Fibroblast of pulmonary artery (primary cell): ENCODE results near the gene PRLR.

Experiments used
- DNase-seq: peaks from one replicate; pipeline ENCODE4 v3.0.0-alpha.2; 2010; ENCODE audit warnings: low read depth
- H3K4me3 ChIP-seq: replicated peaks from 2 replicates; pipeline ENCODE4 v1.5.1; 2011; ENCODE audit warnings: low read depth, mild to moderate bottlenecking, control low read depth, low read length, moderate library complexity
- TF ChIP-seq, protein P1 (sequence below): IDR thresholded peaks from 2 replicates; pipeline ENCODE4 v1.5.1; 2011; ENCODE audit warnings: mild to moderate bottlenecking, control low read depth, low read length, inconsistent platforms; ENCODE audit errors: missing control alignments

Gene PRLR

DNA sequence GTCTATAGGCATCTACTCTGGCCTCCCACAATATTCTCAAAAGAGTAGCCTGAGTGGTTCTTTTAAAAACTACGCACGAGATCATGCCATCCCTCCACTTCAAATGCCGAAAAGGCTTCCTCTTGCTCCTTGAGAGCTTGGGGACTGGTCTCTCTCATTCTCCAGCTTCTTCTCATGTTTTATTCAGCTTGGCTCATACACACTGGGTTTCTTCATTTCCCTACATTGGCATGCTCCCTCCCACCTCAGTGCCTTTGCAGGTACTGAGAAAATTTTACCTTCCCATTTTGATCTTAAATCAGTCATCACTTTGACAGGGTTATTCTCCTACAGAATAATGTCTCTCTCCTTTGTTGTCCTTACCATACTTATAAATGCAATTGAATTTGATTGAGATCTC, 20.4 kb downstream of the PRLR start:
- no peak for DNase-seq
- TF ChIP-seq, protein P1, sequence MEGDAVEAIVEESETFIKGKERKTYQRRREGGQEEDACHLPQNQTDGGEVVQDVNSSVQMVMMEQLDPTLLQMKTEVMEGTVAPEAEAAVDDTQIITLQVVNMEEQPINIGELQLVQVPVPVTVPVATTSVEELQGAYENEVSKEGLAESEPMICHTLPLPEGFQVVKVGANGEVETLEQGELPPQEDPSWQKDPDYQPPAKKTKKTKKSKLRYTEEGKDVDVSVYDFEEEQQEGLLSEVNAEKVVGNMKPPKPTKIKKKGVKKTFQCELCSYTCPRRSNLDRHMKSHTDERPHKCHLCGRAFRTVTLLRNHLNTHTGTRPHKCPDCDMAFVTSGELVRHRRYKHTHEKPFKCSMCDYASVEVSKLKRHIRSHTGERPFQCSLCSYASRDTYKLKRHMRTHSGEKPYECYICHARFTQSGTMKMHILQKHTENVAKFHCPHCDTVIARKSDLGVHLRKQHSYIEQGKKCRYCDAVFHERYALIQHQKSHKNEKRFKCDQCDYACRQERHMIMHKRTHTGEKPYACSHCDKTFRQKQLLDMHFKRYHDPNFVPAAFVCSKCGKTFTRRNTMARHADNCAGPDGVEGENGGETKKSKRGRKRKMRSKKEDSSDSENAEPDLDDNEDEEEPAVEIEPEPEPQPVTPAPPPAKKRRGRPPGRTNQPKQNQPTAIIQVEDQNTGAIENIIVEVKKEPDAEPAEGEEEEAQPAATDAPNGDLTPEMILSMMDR: no peak

DNA sequence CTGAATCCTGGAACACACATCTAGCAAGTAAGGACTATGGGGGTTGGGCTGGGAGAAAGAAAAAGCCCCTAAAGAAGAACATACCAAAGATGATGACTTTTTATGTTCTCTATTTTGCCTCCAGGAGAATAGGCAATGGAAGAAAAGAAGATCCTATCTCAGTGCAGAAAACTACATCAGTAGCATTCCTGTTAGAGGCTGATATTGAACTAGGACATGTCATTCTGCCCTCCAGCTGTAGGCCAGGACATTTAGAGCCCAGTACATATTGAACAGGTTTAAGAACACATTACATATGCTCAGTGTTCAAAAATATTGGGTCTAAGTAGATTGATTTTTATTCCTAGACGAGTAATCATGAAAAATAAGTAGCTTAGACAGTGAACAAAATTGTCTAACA, 24.7 kb downstream of the PRLR start:
- H3K4me3 ChIP-seq: no peak overlapping the region
- DNase-seq: no peak
- TF ChIP-seq, protein P1: no peak

More for the DNA sequence above, 20.4 kb downstream of the PRLR start:
- H3K4me3 ChIP-seq: no peak overlapping the region

DNA sequence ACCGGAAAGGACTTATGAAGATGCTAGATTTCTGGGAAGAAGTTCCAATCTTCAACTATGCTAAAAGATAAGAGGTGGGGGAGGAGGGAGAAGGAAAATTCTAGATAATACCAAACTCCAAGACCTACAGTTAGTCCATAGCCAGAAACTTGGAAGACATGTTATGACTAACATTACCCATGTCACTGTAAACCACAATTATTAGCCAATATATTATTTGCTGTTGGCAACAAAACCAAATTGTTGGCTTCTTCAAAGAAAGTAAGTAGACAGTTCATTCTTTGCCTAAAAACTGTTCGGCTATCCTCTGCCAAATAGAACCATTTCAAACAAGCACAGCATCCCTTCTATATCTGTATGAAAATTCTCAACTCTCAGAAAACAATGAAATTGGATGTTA, 25.1 kb downstream of the PRLR start:
- TF ChIP-seq, protein P1: no peak
- DNase-seq: peak; percentile 26
- no peak overlapping the region for H3K4me3 ChIP-seq

DNA sequence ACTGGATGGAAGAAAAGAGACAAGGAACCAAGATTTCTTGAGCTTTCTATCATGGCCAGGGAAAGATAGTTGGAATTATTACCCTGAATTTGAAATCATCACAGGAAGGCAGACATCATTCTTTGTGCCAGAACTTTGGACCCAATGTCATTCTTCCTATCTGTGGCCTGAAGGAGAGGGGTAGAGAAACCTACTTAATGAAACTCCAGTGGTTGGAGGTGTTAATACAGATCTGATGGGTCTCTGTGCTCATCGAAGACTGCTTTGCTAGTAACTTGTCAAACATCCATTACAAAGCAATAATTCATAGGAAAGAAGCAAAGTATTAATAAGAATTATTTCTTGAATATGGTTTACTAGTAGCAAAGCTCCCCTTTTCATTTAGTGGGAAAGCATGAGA, 26.9 kb downstream of the PRLR start:
- no peak for DNase-seq
- no peak overlapping the region for H3K4me3 ChIP-seq
- TF ChIP-seq, protein P1: no peak

DNA sequence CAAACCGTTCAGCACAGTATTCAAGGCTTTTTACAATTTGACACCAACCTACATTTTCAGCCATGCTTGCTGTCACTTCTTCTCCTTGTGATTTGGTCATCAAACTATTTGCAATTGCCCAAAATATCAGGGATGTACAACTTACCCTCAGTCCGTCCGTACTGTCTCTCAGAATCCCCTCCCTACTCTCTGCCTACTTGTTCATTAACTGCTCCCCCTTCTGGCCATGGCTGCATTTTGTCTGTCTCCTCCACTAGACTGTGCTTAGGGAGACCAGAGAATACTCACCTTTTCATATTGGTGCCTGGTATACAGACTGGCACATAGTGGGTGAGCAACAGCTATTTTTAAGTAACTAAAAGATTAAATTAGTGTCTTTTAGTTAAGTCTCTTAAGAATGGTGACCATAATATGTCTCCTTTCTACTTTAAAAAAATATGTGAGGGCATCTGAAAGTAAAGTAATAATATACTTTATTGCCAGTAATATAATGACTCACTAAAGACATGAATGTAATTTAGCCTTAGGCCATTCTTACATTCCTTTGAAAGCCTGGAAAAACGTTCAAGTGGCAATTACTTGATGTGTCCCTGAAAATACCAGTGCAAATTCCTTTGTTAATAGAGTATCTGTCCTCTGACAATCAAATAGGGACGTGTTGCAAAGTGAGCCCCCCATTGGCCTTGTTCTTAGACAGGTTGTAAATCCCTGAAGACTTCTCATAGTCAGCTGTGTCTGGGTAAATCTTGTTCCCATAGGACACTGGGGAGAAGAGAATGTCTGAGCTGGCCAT, 27.8 kb downstream of the PRLR start:
- no peak overlapping the region for H3K4me3 ChIP-seq
- DNase-seq: peak; percentile 61
- TF ChIP-seq, protein P1: peak; percentile 66

DNA sequence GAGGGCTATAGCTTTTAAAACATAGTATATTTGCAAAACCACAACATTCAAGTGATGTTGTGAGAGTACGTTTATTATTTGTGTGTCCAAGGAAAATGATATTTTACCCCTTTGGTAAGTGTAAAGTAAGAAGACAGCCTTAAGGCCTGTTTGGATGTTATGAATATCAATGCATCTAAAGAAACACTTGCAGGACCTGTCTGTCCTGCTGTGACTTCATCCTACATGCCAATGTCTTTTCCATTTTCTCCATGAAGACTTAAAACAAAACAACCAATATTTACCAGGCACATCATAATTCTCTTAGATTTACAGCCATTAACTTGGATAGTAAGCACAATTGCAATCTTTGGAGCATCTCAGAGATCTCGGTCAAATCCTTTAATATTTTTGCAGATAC, 29.0 kb downstream of the PRLR start:
- no peak for DNase-seq
- H3K4me3 ChIP-seq: no peak overlapping the region
- TF ChIP-seq, protein P1: no peak

DNA sequence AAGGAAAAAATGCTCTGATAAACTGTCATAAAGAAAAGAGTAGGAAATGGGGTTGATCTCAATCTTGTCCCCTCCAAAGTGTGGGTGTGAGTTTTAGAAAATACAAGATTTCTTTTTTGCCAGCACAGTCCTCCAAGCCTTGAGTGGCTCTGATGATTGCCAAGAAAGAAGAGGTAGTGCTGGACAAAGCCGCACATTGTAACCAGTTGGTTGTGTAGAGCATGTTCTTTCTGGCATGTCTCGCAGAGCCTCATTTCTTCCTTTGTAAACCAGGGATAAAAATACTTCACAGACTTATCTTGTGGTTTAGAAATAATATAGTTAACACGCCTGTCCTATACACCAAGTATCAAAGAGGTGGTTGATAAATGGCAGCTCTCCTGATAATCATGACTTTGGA, 30.4 kb downstream of the PRLR start:
- no peak overlapping the region for H3K4me3 ChIP-seq
- no peak for DNase-seq
- TF ChIP-seq, protein P1: no peak
